Measurements from ENCODE around the gene GALNT5. TPM values are rescaled to one million over a fixed set of nuclear protein-coding genes. Genes with fewer than 3 reads are reported as not detected.

Gene GALNT5
- total and polyA plus RNA-seq, 10 of the 15 experiments (the other 5 are each of a cell fraction or from before 2014, with no cell fraction given): under 0.01 to 0.25 (median 0.03) TPM; not detected in 4

- no peaks in the 10 kb centered on the region for H3K27me3 ChIP-seq (replicated peaks in 1 of 2; ENCODE audit: control insufficient read depth in 2 of 2, insufficient read depth in 2 of 2, low read length in 1 of 2)
- DNase-seq (ENCODE audit: low read depth, low spot score) (no peak), ATAC-seq (no peak), FAIRE-seq (no peak)
- ChIA-PET CTCF (interaction anchor here (1.2 to 5.1 kb wide), 4 partner anchors 25 to 41 kb away, joined by 5 to 43 read pairs (median 17); partner anchors contain the start of gene ERMN), RAD21 (ENCODE audit: unreplicated experiment) (interaction anchor here (0.8 to 3.4 kb wide), 3 partner anchors 35 to 76 kb away, joined by 3 to 20 read pairs (median 6); no protein-coding TSS in a partner anchor), POLR2A (no interaction called here), SMC1A (ENCODE audit: uncharacterized antibody, unreplicated experiment) (interaction anchor here (2.1 to 4.2 kb wide), 7 partner anchors 26 to 77 kb away, joined by 8 to 44 read pairs (median 13); no protein-coding TSS in a partner anchor)
- H3K9ac ChIP-seq (ENCODE audit: control insufficient read depth, insufficient read depth, low read length): no peak overlapping the region
- no peak overlapping the region for H3K27ac ChIP-seq (ENCODE audit: control insufficient read depth, insufficient read depth)
- H4K20me1 ChIP-seq (ENCODE audit: control insufficient read depth, insufficient read depth): no peaks in the 10 kb centered on the region
- TF ChIP-seq RB1 (IDR thresholded peaks at IDR 0.05; ENCODE audit: borderline replicate concordance): no peak
- TF ChIP-seq, protein P1, sequence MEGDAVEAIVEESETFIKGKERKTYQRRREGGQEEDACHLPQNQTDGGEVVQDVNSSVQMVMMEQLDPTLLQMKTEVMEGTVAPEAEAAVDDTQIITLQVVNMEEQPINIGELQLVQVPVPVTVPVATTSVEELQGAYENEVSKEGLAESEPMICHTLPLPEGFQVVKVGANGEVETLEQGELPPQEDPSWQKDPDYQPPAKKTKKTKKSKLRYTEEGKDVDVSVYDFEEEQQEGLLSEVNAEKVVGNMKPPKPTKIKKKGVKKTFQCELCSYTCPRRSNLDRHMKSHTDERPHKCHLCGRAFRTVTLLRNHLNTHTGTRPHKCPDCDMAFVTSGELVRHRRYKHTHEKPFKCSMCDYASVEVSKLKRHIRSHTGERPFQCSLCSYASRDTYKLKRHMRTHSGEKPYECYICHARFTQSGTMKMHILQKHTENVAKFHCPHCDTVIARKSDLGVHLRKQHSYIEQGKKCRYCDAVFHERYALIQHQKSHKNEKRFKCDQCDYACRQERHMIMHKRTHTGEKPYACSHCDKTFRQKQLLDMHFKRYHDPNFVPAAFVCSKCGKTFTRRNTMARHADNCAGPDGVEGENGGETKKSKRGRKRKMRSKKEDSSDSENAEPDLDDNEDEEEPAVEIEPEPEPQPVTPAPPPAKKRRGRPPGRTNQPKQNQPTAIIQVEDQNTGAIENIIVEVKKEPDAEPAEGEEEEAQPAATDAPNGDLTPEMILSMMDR (IDR thresholded peaks at IDR 0.05 in 2 of 3, conservative IDR thresholded peaks at IDR 0.05 in 1 of 3; ENCODE audit: control insufficient read depth in 2 of 3, extremely low read depth in 1 of 3, insufficient read depth in 1 of 3, low read depth in 3 of 3, low read length in 3 of 3): no peak
- no peak for TF ChIP-seq NFXL1 (IDR thresholded peaks at IDR 0.05; ENCODE audit: borderline replicate concordance)
- TF ChIP-seq, protein P2, sequence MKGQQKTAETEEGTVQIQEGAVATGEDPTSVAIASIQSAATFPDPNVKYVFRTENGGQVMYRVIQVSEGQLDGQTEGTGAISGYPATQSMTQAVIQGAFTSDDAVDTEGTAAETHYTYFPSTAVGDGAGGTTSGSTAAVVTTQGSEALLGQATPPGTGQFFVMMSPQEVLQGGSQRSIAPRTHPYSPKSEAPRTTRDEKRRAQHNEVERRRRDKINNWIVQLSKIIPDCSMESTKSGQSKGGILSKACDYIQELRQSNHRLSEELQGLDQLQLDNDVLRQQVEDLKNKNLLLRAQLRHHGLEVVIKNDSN (IDR thresholded peaks at IDR 0.05; ENCODE audit: borderline replicate concordance, extremely low read length, insufficient read depth, low read depth, low read length): no peak
- no peak for TF ChIP-seq SRF (IDR thresholded peaks at IDR 0.05; ENCODE audit: low read depth in 2 of 2, low read length in 2 of 2)
- TF ChIP-seq, protein P3, sequence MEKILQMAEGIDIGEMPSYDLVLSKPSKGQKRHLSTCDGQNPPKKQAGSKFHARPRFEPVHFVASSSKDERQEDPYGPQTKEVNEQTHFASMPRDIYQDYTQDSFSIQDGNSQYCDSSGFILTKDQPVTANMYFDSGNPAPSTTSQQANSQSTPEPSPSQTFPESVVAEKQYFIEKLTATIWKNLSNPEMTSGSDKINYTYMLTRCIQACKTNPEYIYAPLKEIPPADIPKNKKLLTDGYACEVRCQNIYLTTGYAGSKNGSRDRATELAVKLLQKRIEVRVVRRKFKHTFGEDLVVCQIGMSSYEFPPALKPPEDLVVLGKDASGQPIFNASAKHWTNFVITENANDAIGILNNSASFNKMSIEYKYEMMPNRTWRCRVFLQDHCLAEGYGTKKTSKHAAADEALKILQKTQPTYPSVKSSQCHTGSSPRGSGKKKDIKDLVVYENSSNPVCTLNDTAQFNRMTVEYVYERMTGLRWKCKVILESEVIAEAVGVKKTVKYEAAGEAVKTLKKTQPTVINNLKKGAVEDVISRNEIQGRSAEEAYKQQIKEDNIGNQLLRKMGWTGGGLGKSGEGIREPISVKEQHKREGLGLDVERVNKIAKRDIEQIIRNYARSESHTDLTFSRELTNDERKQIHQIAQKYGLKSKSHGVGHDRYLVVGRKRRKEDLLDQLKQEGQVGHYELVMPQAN (conservative IDR thresholded peaks at IDR 0.05): no peak
- no peak for TF ChIP-seq MXI1 (IDR thresholded peaks at IDR 0.05; ENCODE audit: low read depth, low read length)
- TF ChIP-seq POLR2A (IDR thresholded peaks at IDR 0.05; ENCODE audit: low read depth, low read length): no peak
- no peak for TF ChIP-seq FOS (IDR thresholded peaks at IDR 0.05; ENCODE audit: borderline replicate concordance, extremely low read depth, insufficient read length)
- TF ChIP-seq IRF3 (IDR thresholded peaks at IDR 0.05): no peak
- no peak for TF ChIP-seq KLF5 (IDR thresholded peaks at IDR 0.05; ENCODE audit: partially characterized antibody)
- no peak for TF ChIP-seq EGR1 (IDR thresholded peaks at IDR 0.05; ENCODE audit: borderline replicate concordance in 1 of 2, low read depth in 2 of 2, low read length in 2 of 2)
- no peak for TF ChIP-seq IKZF2 (IDR thresholded peaks at IDR 0.05)
- TF ChIP-seq RBBP5 (conservative IDR thresholded peaks at IDR 0.05): no peak
- no peak for TF ChIP-seq ESRRA (IDR thresholded peaks at IDR 0.05; ENCODE audit: low read length)
- no TSS peak for BruUV-seq (replicated peaks)
- no peaks in the 10 kb centered on the region for H3K79me2 ChIP-seq (ENCODE audit: control insufficient read depth, insufficient read depth, low read length)
- H3K4me2 ChIP-seq (ENCODE audit: control insufficient read depth, insufficient read depth): no peak overlapping the region
- peaks cover 23% of the 10 kb centered on the region for H3K9me3 ChIP-seq (replicated peaks; ENCODE audit: control insufficient read depth, insufficient read depth, low read length)
- 100% methylated on average over 2 of the region's 2 CpGs for WGBS (ENCODE audit: insufficient coverage, insufficient replicate concordance, low lambda C conversion rate, missing lambda C conversion rate)
- no peak overlapping the region for H3K4me3 ChIP-seq
- H3K4me1 ChIP-seq (ENCODE audit: control insufficient read depth, insufficient read depth, low read length): peaks cover 14% of the 10 kb centered on the region
- no peaks in the 10 kb centered on the region; a peak in 1 of 4 replicates for H3K36me3 ChIP-seq (ENCODE audit: control insufficient read depth in 2 of 2, insufficient read depth in 2 of 2, low read length in 1 of 2)
- intact Hi-C loops (cut with micrococcal nuclease; ENCODE audit: unreplicated experiment) (loop anchor here (1.0 kb wide), 1 partner anchor 51 kb away; no protein-coding TSS in a partner anchor), in situ Hi-C loops (cut with MboI) (no loop called here)
- no peak overlapping the region for H2AFZ ChIP-seq (ENCODE audit: control insufficient read depth, low read depth, low read length)
Observed at GRCh38 chr2:157362627-157363026, 105.1 kb downstream of the GALNT5 start.

All from GM12878 (cell line).